T-helper 1 cell treated with Interleukin-12 subunit alpha and Interleukin-12 subunit beta and Interleukin-4 antibody, amounts not matched to agents 30 ng/mL and 1 ng/mL, for 36 hours (primary cell): ENCODE results near the gene CPT1B. TPM values are rescaled to one million over a fixed set of nuclear protein-coding genes. Genes with fewer than 3 reads are reported as not detected.
"Not testable (repeated sequence)": the region's sequence is repeated elsewhere in the genome, so short reads cannot be mapped to it uniquely, and the experiment has no call there.

Experiments used
- intact Hi-C: fragments of 100-400 bp; cut with micrococcal nuclease; formaldehyde crosslinking; loops from one replicate; pipeline ENCODE4 v1.15.1; 2024
- total RNA-seq: library from RNA; stranded (reverse); gene quantifications from 2 replicates; pipeline ENCODE4 v1.2.3, GENCODE V29; 2022

The CPT1B gene
- 104 and 114 TPM in 2 replicates for total RNA-seq

DNA sequence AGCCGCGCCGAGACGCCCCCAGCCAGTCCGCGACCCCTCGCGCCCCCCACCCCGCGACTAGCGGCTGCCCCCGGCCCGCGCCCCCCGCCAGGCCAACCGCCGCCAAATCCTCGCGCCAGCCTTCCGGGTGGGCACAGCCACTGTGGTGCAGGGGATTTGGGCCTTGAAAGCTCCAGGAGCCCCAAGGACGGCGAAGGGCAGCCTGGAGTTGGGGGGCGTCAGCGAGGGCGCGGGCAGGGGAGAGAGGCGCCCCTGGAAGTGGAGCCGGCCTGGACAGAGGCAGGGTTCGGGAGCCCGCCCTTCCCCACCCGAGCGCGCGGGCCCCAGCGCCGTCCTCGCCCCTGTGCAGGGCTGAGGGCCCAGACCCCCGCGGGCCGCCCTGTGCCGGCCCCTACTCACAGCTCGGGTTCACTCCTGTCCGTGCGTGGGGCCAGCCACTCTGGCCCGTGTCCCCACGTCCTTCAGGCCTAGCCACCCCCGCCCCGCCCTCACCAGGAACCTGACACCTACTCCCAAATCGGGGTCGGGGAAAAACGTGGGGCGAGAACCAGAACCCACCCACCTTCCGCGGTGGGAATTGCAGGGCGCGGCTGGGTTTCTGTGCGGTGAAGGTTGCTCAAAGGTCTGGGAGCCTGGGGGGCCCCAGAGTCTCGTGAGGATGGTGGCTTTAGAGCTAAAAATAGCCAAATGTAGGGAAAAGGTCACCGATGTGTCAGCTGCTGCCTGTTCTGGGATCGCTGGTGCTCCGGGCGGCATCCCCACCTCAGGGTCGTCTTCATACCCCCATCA lies at the start of gene CPT1B:
TSS of gene CPT1B (minus strand) at position 441 of the 789 bp plus-strand sequence. CDS start 512 bp downstream, outside the sequence.
- intact Hi-C loops, result no loop called here

DNA sequence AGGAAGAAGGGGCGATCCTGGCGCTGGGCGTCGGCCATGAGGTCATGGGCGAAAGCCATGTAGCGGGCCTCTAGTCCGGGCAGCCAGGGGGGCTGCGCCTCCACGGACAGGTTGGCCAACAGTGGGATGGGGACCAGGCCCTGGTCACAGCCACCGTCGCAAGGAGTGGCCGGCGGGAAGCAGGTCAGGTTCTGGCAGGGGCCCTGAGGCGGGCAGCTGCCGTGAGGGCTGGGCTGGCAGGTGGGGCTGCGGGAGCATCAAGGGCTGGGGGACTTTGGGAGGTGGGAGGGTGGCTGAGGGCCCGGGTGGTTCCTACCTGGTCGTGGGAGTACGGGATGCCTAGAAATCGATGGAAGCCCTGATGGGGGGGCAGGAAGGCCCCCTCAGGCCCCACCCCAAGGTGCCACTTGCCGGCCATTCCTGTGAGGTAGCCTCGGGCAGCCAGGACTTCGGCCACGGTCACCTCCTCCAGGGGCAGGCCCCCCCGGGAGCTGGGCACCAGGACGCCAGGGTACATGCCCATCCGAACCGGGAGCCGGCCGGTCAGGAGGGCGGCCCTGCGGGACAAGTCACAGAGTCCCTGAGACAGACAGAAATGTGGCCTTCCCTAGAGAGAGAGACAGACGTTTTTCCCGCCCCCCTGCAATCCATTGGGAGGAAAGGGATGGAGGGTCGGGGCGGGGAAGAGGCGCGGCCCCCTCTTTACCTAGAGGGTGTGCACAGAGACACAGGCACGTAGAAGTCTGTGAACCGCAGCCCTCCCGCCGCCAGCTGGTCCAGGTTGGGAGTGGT lies 48.8 kb upstream of the CPT1B start:
- intact Hi-C loops, result no loop called here

DNA sequence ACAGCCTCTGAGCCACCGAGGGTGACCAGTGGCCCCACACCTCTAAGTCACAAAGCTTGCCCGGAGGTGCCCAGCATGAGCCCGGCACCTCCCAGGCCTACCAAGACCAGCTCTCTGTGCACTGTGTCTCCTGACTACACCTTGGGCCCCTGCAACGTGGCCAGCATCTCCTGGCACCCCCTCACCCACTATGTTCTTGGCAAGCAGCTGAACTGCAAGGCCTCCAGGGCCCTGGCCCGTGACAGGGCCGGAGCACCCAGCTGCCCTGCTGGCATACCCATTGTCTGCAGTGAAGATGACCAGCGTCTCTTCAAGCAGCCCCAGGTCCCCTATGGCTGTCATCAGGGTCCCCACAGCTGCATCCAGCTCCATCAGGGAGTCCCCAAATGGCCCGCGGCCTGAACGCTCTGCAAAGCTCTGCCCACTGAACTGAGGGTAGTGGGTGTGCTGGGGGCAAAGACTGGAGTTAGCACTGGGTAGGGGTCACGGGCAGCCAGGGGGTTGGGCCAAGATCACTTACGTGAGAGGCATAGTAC lies 48.2 kb upstream of the CPT1B start:
- intact Hi-C loops, result no loop called here

DNA sequence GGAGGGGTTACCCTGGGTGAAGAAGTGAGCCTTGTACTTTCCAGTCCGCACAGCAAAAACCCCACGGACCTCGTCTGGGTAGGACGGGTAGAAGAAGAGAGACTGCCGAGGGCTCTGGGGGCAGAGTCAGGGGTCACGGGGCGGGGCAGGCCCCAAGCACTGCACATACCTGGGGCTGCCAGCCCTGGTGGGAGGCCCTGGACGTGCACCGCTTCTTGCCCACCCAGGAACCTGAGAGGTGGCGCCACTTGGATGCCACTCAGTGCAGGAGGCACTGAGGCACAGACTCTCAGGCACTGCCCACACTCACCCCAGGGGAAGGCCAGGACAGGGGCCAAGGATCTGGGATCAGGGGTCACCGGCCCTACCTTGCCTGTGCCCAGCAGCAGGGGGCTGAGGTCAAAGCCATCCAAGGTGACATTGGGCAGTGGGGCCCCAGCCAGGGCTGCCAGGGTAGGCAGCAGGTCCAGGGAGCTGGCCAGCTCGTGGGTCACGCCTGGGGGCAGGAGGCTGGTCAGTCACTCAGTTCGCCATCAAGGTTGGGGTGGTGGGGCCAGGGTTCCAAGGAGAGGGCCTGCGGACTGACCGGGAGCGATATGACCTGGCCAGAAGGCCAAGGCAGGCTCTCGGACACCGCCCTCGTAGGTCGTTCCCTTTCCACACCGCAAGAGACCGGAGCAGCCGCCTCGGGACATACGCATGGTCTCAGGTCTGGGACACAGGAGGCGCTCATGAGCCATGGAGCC lies 47.5 kb upstream of the CPT1B start:
- intact Hi-C loops, result no loop called here

DNA sequence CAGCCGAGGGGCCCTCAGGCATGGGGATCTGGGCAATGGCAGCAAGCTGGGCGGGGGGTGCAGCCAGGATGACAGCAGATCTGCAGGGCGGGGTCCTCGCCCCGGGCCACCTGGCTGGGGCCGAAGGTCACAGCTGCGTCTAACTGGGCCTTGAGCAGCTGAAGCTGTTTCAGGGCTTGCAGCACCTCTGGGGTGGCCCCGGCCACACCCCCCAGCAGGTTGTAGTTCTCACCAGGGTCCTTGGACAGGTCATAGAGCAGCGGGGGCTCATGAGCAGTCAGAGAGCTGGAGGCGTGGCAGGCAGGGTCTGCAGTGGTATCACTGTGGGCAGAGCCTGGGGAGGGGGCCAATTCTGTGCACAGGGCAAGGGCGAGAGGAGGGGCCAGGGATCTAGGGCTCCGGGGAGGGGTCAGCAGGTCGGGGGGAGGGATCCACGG lies 46.9 kb upstream of the CPT1B start:
- intact Hi-C loops, result no loop called here

DNA sequence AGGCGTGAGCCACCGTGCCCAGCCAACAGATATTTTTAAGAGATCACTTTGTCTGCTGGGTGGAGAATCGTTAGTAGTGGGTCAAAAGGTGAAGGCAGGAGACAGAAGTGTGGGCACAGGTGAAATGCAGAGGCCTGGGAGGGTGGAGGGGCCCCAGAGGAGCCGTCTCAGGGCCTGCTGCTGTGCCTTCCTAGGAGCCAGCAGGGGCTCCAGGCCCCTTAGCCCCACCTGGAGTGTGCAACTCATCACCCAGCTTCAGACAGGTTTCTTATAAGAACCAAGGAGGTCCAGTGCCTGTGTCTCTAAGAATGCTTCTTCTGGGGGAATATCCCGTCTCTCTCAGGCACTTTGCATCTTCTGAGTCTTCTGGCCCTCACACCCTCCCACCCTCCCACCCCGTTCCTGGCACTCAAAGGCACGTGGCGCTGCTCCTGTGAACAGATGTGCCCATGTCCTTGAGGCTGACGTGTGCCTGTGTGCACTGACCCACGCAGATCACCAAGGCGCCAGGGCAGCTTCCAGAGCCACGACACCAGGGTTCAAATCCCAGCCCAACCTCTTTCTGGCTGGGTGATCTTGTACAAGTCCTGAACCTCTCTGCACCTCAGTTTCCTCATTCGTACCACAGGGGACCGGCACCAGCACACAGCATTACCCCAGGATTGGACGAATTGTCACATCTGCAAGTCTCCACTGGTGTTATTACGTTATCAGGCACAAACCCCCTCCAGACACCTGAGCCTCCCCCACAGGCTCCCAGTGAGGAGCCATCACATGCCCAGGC lies 46.3 kb upstream of the CPT1B start:
- intact Hi-C loops, result loop anchor here (5.0 kb wide), 1 partner anchor 422 kb away; the partner anchor contains the start of gene SELENOO

DNA sequence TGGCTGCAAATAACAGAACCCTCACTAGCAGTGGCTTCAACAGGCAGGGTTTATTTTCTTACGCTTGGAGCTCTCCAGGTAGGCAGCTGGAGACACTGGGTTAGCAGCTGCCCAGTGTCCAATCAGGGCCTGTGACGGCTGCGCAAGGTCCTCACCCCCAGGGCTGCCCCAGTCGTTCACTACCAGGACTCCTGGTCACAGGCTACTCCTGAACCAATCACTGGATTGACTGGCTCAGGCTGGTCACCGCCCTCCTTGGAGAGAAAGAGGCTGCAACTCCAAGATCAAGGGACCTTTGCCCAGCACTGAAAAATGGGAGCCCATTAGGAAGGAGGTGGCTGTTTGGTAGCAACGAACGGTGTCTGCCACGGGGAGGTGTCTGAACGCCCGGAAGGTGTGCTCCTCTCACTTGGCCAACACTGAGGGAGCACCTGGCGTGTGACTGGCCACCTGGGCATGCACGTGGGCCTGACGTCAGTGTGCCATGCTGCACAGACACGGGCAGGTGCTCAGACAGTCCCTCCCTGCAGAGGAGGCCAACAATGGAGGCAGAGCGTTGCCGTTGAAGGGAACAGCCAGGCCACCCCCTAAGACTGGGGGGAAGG lies 44.6 kb upstream of the CPT1B start:
- intact Hi-C loops, result loop anchor here (5.0 kb wide), 1 partner anchor 421 kb away; the partner anchor contains the start of gene SELENOO

DNA sequence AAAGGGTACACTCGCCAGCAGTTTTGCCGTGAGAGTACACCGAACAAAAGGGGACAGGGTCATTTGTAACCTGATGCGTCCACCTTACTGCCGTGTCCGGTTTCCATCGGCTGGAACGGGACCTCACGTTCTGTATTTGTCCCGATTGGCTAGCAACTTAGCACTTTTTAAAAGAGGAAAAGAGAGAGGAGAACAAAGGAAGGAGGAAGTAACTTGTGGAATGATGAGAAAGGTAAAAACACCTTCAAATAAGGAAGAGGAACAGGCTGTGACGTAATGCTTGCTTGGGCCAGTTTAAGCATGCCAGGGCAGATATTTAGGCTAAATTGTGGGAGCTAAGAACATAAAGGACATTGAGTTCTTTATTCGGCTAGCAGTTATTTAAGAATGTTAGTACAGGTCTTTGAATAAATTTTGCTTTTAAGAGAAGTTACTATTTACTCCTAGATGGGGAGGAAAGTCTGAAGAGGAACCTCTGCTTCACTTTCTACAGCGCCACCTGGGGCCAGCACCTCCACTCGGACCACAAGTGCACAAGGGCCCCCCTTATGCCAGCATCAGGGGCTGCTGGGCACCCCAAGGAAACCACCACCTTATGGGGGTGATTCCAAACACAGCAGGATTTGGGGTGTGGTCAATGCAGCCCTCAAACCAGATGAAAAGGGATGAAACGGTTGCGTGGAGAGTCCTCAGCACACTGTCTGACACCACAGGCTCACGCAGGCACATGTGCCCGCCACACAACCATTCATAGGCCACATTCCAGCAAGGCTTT lies 43.9 kb upstream of the CPT1B start:
- intact Hi-C loops, result loop anchor here (1.0 to 5.0 kb wide), 12 partner anchors 40 to 473 kb away; partner anchors contain the start of genes CHKB, MAPK11, SBF1 and SCO2

DNA sequence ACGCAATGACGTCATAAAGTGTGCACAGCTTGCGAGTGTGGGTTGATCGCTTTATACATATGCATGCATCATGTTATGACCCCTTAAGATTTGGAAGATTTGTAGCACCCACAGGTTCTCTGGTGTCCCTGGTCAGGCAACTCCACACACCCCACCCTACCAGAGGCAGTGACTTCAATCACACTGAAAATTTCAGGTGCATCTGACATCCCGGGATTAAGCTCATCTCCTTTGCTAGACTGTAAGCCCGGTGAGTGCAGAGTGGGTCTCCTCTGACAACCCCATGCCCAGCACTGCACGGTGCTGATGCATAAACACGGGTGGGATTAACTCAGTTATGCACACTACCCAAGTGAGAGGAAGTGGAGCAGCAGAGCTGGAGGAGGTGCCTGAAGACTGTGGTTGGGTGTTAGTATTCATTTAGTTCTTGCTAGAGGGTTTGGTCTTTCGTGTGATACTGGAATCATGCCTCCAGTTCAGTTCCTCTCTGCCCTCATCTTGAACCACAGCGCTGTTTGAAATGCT lies 43.2 kb upstream of the CPT1B start:
- intact Hi-C loops, result loop anchor here (1.0 to 5.0 kb wide), 12 partner anchors 39 to 473 kb away; partner anchors contain the start of genes CHKB, MAPK11, SBF1 and SCO2

DNA sequence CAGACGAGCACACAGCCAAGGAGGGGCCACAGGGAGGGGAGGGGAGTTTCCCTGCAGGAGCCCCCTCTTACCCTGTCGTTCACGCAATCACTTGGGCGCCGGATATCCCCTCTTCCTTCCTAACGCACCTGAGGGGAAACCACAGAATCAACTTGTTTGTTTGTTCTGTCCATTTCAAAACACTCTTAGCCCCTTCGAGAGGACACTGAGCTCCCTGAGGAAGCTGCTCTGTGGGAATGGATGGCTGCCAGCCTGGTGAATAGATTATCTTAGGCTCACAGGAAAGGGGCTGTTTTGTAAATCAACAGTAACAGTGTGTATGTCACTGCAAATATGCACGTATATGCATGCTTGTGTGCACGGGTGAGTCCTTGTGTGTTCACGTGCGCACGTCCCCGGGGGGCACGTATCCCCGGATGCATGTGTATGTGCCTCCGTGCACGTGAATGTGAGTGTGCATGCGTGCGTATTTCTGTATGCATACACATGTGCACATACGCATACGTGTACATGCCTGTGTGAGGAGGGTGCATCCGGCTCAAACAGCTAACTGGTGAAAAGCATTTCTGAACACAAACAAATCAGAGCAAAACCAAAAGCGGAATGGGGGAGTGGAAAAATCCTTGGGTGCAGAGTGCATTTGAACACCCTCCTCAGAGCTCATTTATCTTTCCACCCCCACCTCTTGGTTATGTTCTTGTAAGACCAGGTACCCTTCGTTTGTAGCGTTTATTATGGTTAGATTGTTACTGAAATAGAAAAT lies 42.5 kb upstream of the CPT1B start:
- intact Hi-C loops, result loop anchor here (1.0 to 5.0 kb wide), 16 partner anchors 8 to 472 kb away; partner anchors contain the start of genes ARSA, CHKB, MAPK11 and NCAPH2

DNA sequence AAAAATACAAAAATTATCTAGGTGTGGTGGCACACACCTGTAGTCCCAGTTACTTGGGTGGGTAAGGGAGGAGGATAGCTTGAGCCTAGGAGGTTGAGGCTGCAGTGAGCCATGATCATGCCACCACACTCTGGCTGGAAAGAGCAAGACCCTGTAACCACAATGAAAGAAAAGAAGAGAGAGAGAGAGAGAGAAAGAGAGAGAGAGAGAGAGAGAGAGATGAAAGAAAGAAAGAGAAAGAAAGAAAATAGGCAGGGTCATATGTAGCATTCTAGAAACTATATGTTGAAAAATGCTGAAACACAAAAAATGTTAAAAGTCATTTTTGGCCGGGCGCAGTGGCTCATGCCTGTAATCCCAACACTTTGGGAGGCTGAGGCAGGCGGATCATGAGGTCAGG lies 36.1 kb upstream of the CPT1B start:
- intact Hi-C loops, result not testable (repeated sequence)

DNA sequence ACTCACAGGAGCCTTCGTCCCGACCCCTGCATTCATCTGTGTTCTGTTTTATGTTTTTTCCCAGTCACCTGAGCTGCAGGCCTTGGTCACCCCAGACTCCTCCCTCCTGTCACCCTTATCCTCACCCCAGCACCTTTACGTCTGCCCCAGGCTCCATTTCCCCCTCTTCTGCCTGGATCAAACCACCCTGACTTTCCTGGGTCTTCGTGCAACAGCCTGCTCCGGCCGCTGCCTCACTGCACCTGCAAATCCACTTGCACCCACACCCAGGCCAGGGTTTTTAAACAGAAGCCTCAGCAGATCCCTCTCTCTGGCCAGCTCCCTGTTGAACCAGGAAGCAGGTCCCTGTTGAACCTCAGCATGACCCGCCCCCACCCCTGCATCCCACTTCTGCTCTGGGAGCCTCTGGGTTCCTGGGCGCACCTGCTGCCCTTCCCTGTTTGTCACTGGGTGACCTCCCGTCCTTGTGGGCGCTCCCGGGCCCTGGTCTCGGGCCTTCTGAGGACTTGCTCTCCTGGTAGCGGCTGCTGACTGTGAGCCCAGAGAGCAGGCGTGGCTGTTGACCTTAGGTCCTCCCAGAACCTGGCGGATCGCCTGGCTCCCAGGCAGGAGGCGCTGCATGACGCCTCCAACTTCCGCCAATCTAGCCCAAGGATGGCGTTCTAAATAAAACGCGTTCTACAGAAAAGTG lies 35.2 kb upstream of the CPT1B start:
- intact Hi-C loops, result loop anchor here (2.0 kb wide), 1 partner anchor 51 kb away; the partner anchor contains the start of gene SYCE3

DNA sequence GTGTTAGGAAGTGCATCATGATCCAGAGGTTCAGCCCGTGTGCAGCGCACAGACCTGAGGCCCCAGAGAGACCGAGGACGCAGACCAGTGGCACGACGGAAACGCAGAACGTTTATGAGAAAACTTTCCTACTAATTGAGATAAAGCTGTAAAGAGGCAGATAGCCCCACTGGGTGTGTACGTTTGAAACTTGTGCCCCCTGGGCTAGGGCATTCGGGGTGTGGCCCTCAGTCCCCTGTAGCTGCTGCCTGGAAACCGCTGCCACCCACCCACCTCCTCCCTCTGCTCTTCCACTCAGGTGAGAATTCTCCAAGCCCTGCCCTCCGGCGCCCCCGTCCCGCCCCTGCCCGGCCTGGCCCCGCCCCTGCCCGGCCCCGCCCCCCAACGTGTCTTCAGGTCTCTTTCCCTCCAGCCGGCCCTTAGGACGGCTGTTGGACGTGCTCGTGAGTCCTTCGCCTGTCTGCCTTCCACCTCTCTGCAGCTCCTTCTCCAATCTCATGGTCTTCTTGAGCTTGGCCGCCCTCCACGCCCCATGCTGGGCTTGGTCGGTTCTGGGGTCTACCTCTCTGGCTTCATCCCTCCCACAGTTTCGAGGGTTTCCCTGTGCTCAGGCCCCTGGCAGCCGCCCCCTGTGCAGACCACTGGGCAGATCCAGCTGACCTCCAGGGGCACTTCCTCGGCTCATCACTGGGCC lies 34.4 kb upstream of the CPT1B start:
- intact Hi-C loops, result loop anchor here (2.0 kb wide), 1 partner anchor 50 kb away; the partner anchor contains the start of gene SYCE3

DNA sequence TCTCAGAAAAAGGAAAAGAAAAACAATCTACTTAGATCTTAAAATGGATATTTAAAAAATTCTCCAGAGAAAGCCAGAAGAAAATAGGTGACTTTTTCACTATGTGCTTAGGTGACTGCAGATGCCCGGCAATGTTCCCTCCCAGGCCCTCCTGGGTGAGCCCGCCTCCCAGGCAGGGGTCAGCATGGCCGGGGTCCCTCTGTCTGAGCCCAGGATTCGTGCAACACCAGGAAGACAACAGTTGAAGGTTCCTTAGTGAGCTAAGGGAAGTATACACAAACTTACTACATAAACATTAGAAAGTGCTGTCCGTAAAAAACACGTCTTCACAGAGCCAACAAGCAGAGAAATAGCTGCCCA lies 33.9 kb upstream of the CPT1B start:
- intact Hi-C loops, result loop anchor here (2.0 kb wide), 1 partner anchor 49 kb away; the partner anchor contains the start of gene SYCE3

DNA sequence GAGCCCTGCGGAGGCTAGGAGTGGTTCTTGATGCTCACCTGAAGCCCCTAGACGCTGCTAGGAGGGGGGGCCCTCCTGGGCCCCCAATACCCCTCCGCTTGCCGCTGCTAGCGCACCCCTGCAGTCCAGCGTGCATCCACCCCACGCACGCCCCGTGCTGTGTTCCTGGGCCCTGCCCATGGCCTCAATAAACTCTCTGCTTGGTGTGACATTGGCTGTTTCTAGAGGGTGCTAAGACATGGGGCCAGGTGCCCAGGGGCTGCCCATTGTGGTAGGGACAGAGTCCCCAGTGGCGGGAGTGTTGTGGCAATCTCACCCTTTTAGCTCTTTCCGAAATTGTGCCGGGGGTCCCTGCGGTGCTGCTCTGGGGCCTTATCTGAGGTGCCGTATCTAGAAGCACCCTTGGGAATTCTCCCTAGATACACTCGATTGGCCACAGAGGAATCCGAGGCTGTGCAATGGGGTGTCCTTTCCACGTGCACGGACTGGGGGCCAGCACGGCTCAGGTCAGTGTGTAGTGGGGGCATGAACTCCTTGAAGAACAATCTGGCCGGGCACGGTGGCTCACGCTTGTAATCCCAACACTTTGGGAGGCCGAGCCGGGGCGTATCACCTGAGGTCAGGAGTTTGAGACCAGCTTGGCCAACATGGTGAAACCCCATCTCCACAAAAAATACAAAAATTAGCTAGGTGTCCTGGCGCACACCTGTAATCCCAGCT lies 33.3 kb upstream of the CPT1B start:
- intact Hi-C loops, result loop anchor here (2.0 kb wide), 1 partner anchor 49 kb away; the partner anchor contains the start of gene SYCE3

DNA sequence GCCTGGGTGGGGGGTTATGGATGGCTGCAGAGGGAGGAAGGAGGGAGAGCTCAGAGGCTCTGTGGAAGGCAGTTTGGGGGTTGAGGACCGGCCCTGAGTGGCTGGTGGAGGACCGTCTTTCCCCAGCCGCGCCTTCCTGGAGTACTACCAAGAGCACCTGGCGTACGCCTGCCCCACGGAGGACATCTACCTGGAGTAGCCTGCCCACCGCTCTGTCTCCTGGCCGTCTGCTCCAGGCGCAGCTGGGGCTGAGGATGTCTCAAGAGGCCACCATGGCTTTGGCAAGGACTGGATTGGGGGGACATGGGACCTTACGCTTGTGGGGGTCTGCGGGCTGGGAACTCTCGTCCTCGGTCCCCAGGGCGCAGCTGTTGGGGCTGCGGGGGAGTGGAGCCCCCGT lies 32.4 kb upstream of the CPT1B start:
- intact Hi-C loops, result no loop called here
